IMR-90 (cell line): ENCODE measurements around the gene RIMS1. TPM values are rescaled to one million over a fixed set of nuclear protein-coding genes. Genes with fewer than 3 reads are reported as not detected.

Experiments
- ATAC-seq: fragments of 200-7000 bp; cut with Tn5 transposase; 2 replicates; pipeline ENCODE4 v1.9.1; 2020; ENCODE audit warnings: low read depth, mild to moderate bottlenecking, moderate library complexity
- BruUV-seq: library from RNA; stranded (reverse); fragments of 400-500 nt; replicated peaks from 2 replicates; lab custom pipeline; 2021; lab: Mats Ljungman, UMichigan
- CTCF ChIA-PET: fragments of 300-600 bp; formaldehyde crosslinking; extraction: SDS; loops from one replicate; lab custom pipeline; 2021; ENCODE audit warnings: antibody characterized with exemption; lab: Yijun Ruan, JAX
- POLR2A ChIA-PET: fragments of 300-600 bp; sonication (Branson Sonifier 250); formaldehyde crosslinking; loops from one replicate; lab custom pipeline; 2022; ENCODE audit warnings: antibody characterized with exemption; ENCODE audit not compliant: unreplicated experiment; lab: Charles Lee
- DNase-seq: peaks from one replicate; pipeline ENCODE4 v3.0.0; 2013
- H2AFZ ChIP-seq: replicated peaks from 2 replicates; pipeline ENCODE3; 2013; ENCODE audit warnings: low read length, mild to moderate bottlenecking; ENCODE audit not compliant: poor library complexity
- H2AK5ac ChIP-seq: 2 replicates; pipeline ENCODE4 v1.6.1; 2013; ENCODE audit warnings: low read depth, low read length, inconsistent platforms
- H2AK9ac ChIP-seq: replicated peaks from 2 replicates; pipeline ENCODE3; 2013; ENCODE audit warnings: mild to moderate bottlenecking, low read depth, low read length, moderate library complexity; ENCODE audit not compliant: poor library complexity
- H2BK120ac ChIP-seq: 2 replicates; pipeline ENCODE4 v1.6.1; 2013; ENCODE audit warnings: low read depth, low read length, inconsistent platforms
- H2BK15ac ChIP-seq: 3 replicates; pipeline ENCODE4 v1.6.1; 2013; ENCODE audit warnings: low read depth, low read length, inconsistent platforms
- H2BK20ac ChIP-seq: 2 replicates; pipeline ENCODE4 v1.6.1; 2013; ENCODE audit warnings: low read depth, mild to moderate bottlenecking, inconsistent platforms, low read length, moderate library complexity
- H2BK5ac ChIP-seq: 2 replicates; pipeline ENCODE4 v1.6.1; 2013; ENCODE audit warnings: mild to moderate bottlenecking, low read depth, low read length, inconsistent platforms; ENCODE audit not compliant: poor library complexity, severe bottlenecking
- H3K14ac ChIP-seq: replicated peaks from 2 replicates; pipeline ENCODE4 v1.6.1; 2013; ENCODE audit warnings: low read depth, low read length, inconsistent platforms
- H3K18ac ChIP-seq: 2 replicates; pipeline ENCODE4 v1.6.1; 2013; ENCODE audit warnings: low read depth, low read length, control low read depth
- H3K23ac ChIP-seq: 2 replicates; pipeline ENCODE4 v1.6.1; 2013; ENCODE audit warnings: low read depth, low read length, inconsistent platforms
- H3K27ac ChIP-seq: 2 replicates; pipeline ENCODE4 v1.5.1; 2013; ENCODE audit warnings: mild to moderate bottlenecking, control low read depth, low read length; ENCODE audit not compliant: insufficient read depth
- H3K27me3 ChIP-seq: 2 replicates; pipeline ENCODE4 v1.6.1; 2013; ENCODE audit warnings: low read length; ENCODE audit not compliant: control insufficient read depth, insufficient read depth
- H3K36me3 ChIP-seq: 2 replicates; pipeline ENCODE4 v1.6.1; 2013; ENCODE audit warnings: low read length, mixed read lengths; ENCODE audit not compliant: control insufficient read depth, insufficient read depth
- H3K4ac ChIP-seq: 2 replicates; pipeline ENCODE4 v1.6.1; 2013; ENCODE audit warnings: low read depth, low read length, inconsistent platforms
- H3K4me1 ChIP-seq: 2 replicates; pipeline ENCODE4 v1.6.1; 2013; ENCODE audit warnings: low read length, mixed read lengths; ENCODE audit not compliant: control insufficient read depth, insufficient read depth
- H3K4me2 ChIP-seq: 2 replicates; pipeline ENCODE4 v1.6.1; 2013; ENCODE audit warnings: low read depth, mild to moderate bottlenecking, control low read depth, low read length, moderate library complexity
- H3K4me3 ChIP-seq: 2 replicates; pipeline ENCODE4 v1.5.1; 2013; ENCODE audit warnings: low read depth, mild to moderate bottlenecking, control low read depth, low read length, moderate library complexity; ENCODE audit not compliant: insufficient read depth
- H3K56ac ChIP-seq: 2 replicates; pipeline ENCODE4 v1.6.1; 2013; ENCODE audit warnings: low read length, inconsistent platforms; ENCODE audit not compliant: insufficient read depth; ENCODE audit errors: extremely low read depth
- H3K79me1 ChIP-seq, 2 experiments: 2 replicates each; pipeline ENCODE4 v1.6.1; 2013; ENCODE audit warnings: low read length in 2 of 2, inconsistent platforms in 1 of 2, low read depth in 1 of 2
- H3K9ac ChIP-seq: 2 replicates; pipeline ENCODE4 v1.6.1; 2013; ENCODE audit warnings: low read depth, low read length, control low read depth
- H3K9me1 ChIP-seq: 2 replicates; pipeline ENCODE4 v1.6.1; 2013; ENCODE audit warnings: low read length, inconsistent platforms; ENCODE audit not compliant: insufficient read depth
- H3K9me3 ChIP-seq: 2 replicates; pipeline ENCODE4 v1.6.1; 2013; ENCODE audit warnings: low read length; ENCODE audit not compliant: control insufficient read depth, insufficient read depth
- H4K20me1 ChIP-seq: 2 replicates; pipeline ENCODE4 v1.6.1; 2013; ENCODE audit warnings: low read length, inconsistent platforms; ENCODE audit not compliant: insufficient read depth
- H4K5ac ChIP-seq: 2 replicates; pipeline ENCODE4 v1.6.1; 2013; ENCODE audit warnings: mild to moderate bottlenecking, low read depth, low read length, control low read depth
- H4K8ac ChIP-seq, 2 experiments: 2 replicates each; pipeline ENCODE4 v1.6.1; 2013; ENCODE audit warnings: low read depth in 2 of 2, low read length in 2 of 2, control low read depth in 1 of 2, inconsistent platforms in 1 of 2
- H4K91ac ChIP-seq: 2 replicates; pipeline ENCODE4 v1.6.1; 2013; ENCODE audit warnings: low read depth, low read length, inconsistent platforms; ENCODE audit not compliant: insufficient read depth
- BHLHE40 ChIP-seq: fragments of 150-350 bp; IDR thresholded peaks from 2 replicates; pipeline ENCODE4 v1.6.1; 2016; ENCODE audit warnings: mild to moderate bottlenecking, low read depth, low read length
- CEBPB ChIP-seq: IDR thresholded peaks from 2 replicates; pipeline ENCODE4 v1.6.1; 2012; ENCODE audit warnings: low read depth, low read length, improper control_type of control experiment
- CTCF ChIP-seq: conservative IDR thresholded peaks from 2 replicates; pipeline ENCODE4 v1.5.1; 2012; ENCODE audit warnings: mild to moderate bottlenecking, low read depth, low read length, improper control_type of control experiment
- ELK1 ChIP-seq: fragments of 150-350 bp; IDR thresholded peaks from 2 replicates; pipeline ENCODE4 v1.6.1; 2016; ENCODE audit warnings: low read depth, mild to moderate bottlenecking, low read length, moderate library complexity, borderline replicate concordance
- FOS ChIP-seq: fragments of 150-350 bp; IDR thresholded peaks from 2 replicates; pipeline ENCODE4 v1.6.1; 2016; ENCODE audit warnings: low read depth, low read length
- MXI1 ChIP-seq: IDR thresholded peaks from 2 replicates; pipeline ENCODE4 v1.6.1; 2012; ENCODE audit warnings: low read depth, mild to moderate bottlenecking, low read length, moderate library complexity, borderline replicate concordance
- POLR2A ChIP-seq: IDR thresholded peaks from 2 replicates; pipeline ENCODE4 v1.6.1; 2012; ENCODE audit warnings: mild to moderate bottlenecking, low read depth, low read length
- RAD21 ChIP-seq: IDR thresholded peaks from 2 replicates; pipeline ENCODE4 v1.6.1; 2012; ENCODE audit warnings: low read length, improper control_type of control experiment
- RFX5 ChIP-seq: IDR thresholded peaks from 2 replicates; pipeline ENCODE4 v1.8.0; 2012; ENCODE audit warnings: low read depth, mild to moderate bottlenecking, low read length, moderate library complexity
- SMC3 ChIP-seq: fragments of 150-350 bp; IDR thresholded peaks from 2 replicates; pipeline ENCODE4 v1.6.1; 2016; ENCODE audit warnings: low read depth, mild to moderate bottlenecking, antibody characterized with exemption, low read length, moderate library complexity
- USF2 ChIP-seq: fragments of 150-350 bp; IDR thresholded peaks from 2 replicates; pipeline ENCODE4 v1.6.1; 2017; ENCODE audit warnings: mild to moderate bottlenecking, antibody characterized with exemption, low read length, low read depth
- WGBS, 2 experiments: methylation state at CpG; one replicate each; pipeline versions ENCODE4 v1.1.5 to v1.1.7; 2013; ENCODE audit warnings: missing lambda C conversion rate in 2 of 2; ENCODE audit not compliant: insufficient read length in 1 of 2; ENCODE audit errors: extremely low coverage in 2 of 2; 5-methylcytosine and 5-hydroxymethylcytosine counted together
- dilution Hi-C: fragments of 300-500 bp; cut with HindIII; formaldehyde crosslinking; loops from one replicate; pipeline ENCODE4 v1.14.3; 2018; ENCODE audit warnings: low sequenced_read_pairs; ENCODE audit not compliant: unreplicated experiment
- in situ Hi-C: fragments of 300-500 bp; cut with MboI; formaldehyde crosslinking; loops from 3 replicates; pipeline ENCODE4 v1.14.3; 2019; ENCODE audit warnings: low sequenced_read_pairs, inconsistent platforms, mixed read lengths
- intact Hi-C: fragments of 100-400 bp; cut with micrococcal nuclease; formaldehyde crosslinking; loops from 2 replicates; pipeline ENCODE4 v1.10.0; 2022
- polyA plus RNA-seq, 3 experiments: library from polyadenylated mRNA; depleted of rRNA; stranded (reverse); fragments of >200 nt; gene quantifications; 2 replicates each; pipeline ENCODE4 v1.2.3, GENCODE V29; 2012; ENCODE audit warnings: low replicate concordance in 1 of 3
- total RNA-seq: library from RNA; depleted of rRNA; stranded (reverse); fragments of >200 nt; gene quantifications from 2 replicates; pipeline ENCODE4 v1.2.3, GENCODE V29; 2012

RIMS1 gene
- total and polyA plus RNA-seq, 2 of the 4 experiments (the other 2 are of a cell fraction): 0.44 to 3.8 TPM

GRCh38 chr6:71997341-71997740 lies 111.0 kb downstream of the RIMS1 start:
- H3K27me3 ChIP-seq: no peaks in the 10 kb centered on the region
- POLR2A ChIA-PET: no interaction called here

More at GRCh38 chr6:71997341-71997740, 111.0 kb downstream of the RIMS1 start:
- Histone ChIP-seq H3K9ac (no peak overlapping the region), H2AK5ac (no peak overlapping the region), H3K9me1 (no peaks in the 10 kb centered on the region), H2BK20ac (no peak overlapping the region), H4K20me1 (no peaks in the 10 kb centered on the region), H4K91ac (no peak overlapping the region), H3K4me2 (no peak overlapping the region), H3K4me1 (no peaks in the 10 kb centered on the region), H3K14ac (no peak overlapping the region), H3K27ac (no peak overlapping the region), H2AFZ (no peak overlapping the region), H2BK5ac (no peak overlapping the region), H4K5ac (no peak overlapping the region), H3K36me3 (no peaks in the 10 kb centered on the region), H3K4me3 (no peak overlapping the region), H3K79me1 (no peaks in the 10 kb centered on the region), H3K9me3 (no peaks in the 10 kb centered on the region), H3K56ac (no peak overlapping the region), H4K8ac (no peak overlapping the region), H2BK15ac (no peak overlapping the region), H3K4ac (no peak overlapping the region), H3K23ac (no peak overlapping the region), H3K18ac (no peak overlapping the region), H2AK9ac (no peak overlapping the region), H2BK120ac (no peak overlapping the region)
- in situ Hi-C loops (no loop called here), intact Hi-C loops (no loop called here), dilution Hi-C loops (no loop called here)
- no peak for DNase-seq
- BruUV-seq: no TSS peak
- TF ChIP-seq POLR2A (no peak), USF2 (no peak), ELK1 (no peak), FOS (no peak), SMC3 (no peak), BHLHE40 (no peak), MXI1 (no peak), RAD21 (no peak), RFX5 (no peak), CTCF (no peak), CEBPB (no peak)
- no peak for ATAC-seq
- CTCF ChIA-PET: no interaction called here
- no CpG with 5 or more reads among the region's 1 CpG for WGBS, 2 experiments
